Endometrial microvascular endothelial cells (primary cell): Measurements from ENCODE around the gene ETFA. TPM values are rescaled to one million over a fixed set of nuclear protein-coding genes. Genes with fewer than 3 reads are reported as not detected.

Experiments
- in situ Hi-C: cut with HindIII; loops from 2 replicates; pipeline ENCODE4 v1.10.0; 2017; ENCODE audit warnings: low sequenced_read_pairs, low pct_unique_long_range_greater_than_20kb; ENCODE audit errors: inconsistent ontology term
- total RNA-seq: library from RNA; depleted of rRNA; stranded (reverse); fragments of >200 nt; gene quantifications from one replicate; pipeline ENCODE4 v1.2.3, GENCODE V29; 2015; ENCODE audit errors: inconsistent ontology term

ETFA gene
- total RNA-seq, 1 donor from 2014 or later: 163 TPM

GRCh38 chr15:76187163-76187562 lies 124.1 kb downstream of the ETFA start:
- in situ Hi-C loops: no loop called here

GRCh38 chr15:76185716-76186115 lies 125.6 kb downstream of the ETFA start:
- in situ Hi-C loops: no loop called here

GRCh38 chr15:76184650-76185035 lies 126.6 kb downstream of the ETFA start:
- in situ Hi-C loops: no loop called here

- in situ Hi-C loops: no loop called here
Measured at GRCh38 chr15:76183930-76184649, 127.2 kb downstream of the ETFA start.

- in situ Hi-C loops: no loop called here
Measured at GRCh38 chr15:76181705-76182107, 129.6 kb downstream of the ETFA start.

- in situ Hi-C loops: no loop called here
Measured at GRCh38 chr15:76180321-76180720, 130.9 kb downstream of the ETFA start.

GRCh38 chr15:76179023-76179422 lies 132.2 kb downstream of the ETFA start:
- in situ Hi-C loops: no loop called here

GRCh38 chr15:76178296-76179000 lies 132.8 kb downstream of the ETFA start:
- in situ Hi-C loops: no loop called here

- in situ Hi-C loops: no loop called here
Measured at GRCh38 chr15:76177491-76178040, 133.7 kb downstream of the ETFA start.

- in situ Hi-C loops: no loop called here
Measured at GRCh38 chr15:76176487-76177085, 134.7 kb downstream of the ETFA start.

GRCh38 chr15:76176059-76176458 lies 135.2 kb downstream of the ETFA start:
- in situ Hi-C loops: no loop called here

- in situ Hi-C loops: no loop called here
Measured at GRCh38 chr15:76175442-76175841, 135.8 kb downstream of the ETFA start.

- in situ Hi-C loops: no loop called here
Measured at GRCh38 chr15:76174654-76175053, 136.6 kb downstream of the ETFA start.

GRCh38 chr15:76173317-76173834 lies 137.9 kb downstream of the ETFA start:
- in situ Hi-C loops: no loop called here

- in situ Hi-C loops: no loop called here
Measured at GRCh38 chr15:76172782-76173181, 138.5 kb downstream of the ETFA start.

GRCh38 chr15:76169911-76170800 lies 141.1 kb downstream of the ETFA start:
- in situ Hi-C loops: no loop called here

- in situ Hi-C loops: no loop called here
Measured at GRCh38 chr15:76169018-76169417, 142.3 kb downstream of the ETFA start.

- in situ Hi-C loops: no loop called here
Measured at GRCh38 chr15:76168237-76168984, 142.9 kb downstream of the ETFA start.
